ENCODE measurements around the gene NTMT2.

- TF ChIP-seq CTCF (IDR thresholded peaks at IDR 0.05) = no peak
- TF ChIP-seq POLR2A (IDR thresholded peaks at IDR 0.05) = no peak
Observed at GRCh38 chr1:170131984-170132383, 13.8 kb upstream of the NTMT2 start.
